Raji (cell line): ENCODE results near the gene EML4.

Source experiments
- POLR2A ChIP-seq: IDR thresholded peaks from 2 replicates; pipeline ENCODE4 v1.6.1; 2011; ENCODE audit warnings: low read depth, low read length, control low read depth; ENCODE audit not compliant: insufficient read depth

The EML4 gene

GRCh38 chr2:42169100-42169873, at the start of gene EML4:
EML4 (plus strand) TSS chr2:42169353; CDS start chr2:42169612, 259 bp downstream.
- TF ChIP-seq POLR2A, result peak; percentile 83

- TF ChIP-seq POLR2A, result no peak
Measured at GRCh38 chr2:42123426-42123825, 45.7 kb upstream of the EML4 start.

DNA sequence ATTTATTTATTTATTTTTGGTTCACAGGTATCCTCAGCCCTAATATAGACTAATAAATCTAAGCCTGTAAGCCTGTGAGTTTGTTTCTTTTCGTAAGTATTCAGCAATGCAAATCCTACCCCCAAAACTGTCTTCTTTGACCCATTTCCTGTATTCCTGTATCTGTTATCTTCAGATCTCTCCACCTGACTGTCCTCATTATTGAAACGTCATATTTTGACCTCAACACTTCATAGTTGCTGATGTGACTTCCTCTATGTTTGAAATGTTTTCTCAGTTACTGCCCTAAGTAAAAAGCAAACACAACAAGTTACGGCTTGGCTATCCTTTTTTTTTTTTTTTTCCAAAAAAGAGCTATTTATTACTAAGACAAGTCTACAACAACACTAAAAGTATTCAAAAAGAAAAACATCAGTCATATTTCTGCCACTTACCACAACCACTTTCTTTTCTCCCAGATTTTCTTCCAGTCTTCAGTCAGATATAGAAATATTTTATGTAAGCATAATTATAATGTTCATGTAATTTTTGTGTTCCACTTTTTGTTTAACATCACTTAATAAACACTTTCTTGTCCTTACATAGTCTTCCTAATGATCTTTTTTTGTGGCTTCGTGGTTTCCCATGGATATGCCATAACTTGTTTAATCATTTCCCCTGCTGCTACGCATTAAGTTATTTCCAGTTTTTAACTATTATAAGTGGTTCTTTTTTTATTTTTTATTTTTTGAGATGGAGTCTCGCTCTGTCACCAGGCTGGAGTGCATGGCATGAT, 45.0 kb upstream of the EML4 start:
- TF ChIP-seq POLR2A, result no peak

DNA sequence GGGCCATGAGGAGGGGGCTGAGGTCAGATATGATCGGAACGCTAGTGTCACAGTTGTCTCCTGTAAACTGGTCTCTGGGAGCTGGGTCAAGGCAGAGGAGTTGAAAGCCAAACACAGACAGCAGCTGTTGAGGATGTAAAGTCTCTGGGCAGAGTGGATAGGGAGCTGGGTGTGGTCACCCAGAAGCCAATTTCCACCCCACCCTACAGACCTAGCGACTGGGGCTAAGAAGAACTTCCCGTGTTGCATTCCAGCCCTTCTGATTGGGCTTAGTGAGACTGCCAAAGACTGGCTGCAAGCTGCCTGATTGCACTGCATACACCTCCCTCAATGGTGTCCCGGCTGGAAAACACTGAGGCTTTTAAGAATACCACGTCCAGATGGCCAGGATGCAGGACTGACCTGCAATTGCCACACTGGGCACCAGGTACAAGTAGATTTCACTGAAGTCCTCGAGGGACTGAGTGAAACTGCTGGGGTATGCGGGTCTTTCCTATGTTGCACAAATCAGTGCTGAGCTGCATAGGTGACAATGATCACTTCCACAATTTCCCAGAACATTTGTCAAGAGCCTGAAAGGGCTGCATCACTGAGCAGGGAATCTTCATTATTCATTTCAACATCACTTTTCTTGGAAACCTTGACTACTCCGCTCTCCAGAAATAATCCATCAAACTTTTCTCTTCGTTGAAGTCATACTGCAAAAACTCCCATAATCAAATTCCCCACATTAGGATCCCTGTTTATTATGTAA, 43.1 kb upstream of the EML4 start:
- TF ChIP-seq POLR2A, result no peak

DNA sequence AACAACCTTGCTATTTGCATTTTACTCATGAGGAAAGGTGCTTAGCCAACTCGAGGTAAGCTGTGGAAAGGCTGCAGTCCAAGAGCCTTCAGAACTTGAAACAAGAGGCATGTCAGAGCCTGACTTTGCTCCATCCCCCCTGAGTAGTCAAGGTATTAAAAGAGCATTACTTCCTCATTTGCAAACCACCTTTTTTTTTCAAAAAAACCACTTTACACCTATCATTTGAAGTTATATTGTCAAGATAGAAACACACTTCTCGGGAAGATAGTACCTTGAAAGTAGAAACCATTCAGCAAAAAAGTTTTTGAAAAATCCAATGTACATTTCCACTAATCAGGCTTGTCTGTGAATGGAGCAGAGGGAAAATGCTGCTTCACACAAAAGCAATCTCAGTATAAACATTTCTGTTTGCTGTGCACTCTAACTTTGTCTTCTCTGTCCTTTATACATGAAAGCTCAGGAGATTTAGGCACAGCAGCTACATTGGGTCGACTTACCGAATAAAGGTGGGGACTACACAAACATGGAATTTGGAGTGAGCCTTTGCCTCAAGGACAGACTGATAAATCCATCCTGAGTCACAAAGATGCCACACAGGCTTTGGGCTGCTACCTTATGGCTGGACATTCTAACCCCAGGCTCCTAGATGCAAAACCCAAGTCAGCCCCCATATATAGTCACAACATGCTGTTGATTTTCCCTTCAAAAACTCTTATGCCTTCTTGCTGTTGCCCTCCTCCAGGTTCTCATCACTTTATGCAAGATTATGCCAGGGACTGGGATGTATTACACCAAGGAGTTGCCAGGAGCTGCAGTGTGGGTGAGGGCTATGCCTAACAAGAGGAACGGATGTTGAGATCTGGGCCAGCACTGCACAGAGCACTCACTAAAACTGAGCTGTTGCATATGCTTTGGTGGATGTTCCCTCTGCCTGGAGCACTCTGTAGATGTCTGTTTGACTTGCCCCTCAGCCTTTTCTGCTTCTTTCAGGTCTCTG, 41.4 kb upstream of the EML4 start:
- no peak for TF ChIP-seq POLR2A

GRCh38 chr2:42128721-42129486, 40.2 kb upstream of the EML4 start:
- TF ChIP-seq POLR2A, result no peak

GRCh38 chr2:42129487-42129852, 39.7 kb upstream of the EML4 start:
- no peak for TF ChIP-seq POLR2A

DNA sequence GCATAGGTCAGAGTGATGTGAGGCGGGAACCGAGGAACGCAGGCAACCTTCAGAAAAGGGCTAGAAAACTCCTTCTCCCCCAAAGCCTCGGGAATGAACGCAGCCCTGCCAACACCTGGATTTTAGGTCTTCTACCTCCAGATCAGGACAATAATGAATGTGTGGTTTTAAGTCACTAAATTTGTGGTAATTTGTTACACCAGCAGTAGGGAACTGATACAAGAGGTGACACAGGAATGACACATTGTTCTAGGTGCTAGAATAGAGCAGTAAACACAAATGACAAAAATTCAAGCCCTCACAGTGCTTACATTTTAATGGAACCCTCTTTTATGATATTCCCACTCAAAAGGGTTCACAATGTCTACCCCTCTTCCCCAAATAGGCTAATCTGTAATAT, 39.2 kb upstream of the EML4 start:
- TF ChIP-seq POLR2A, result no peak

DNA sequence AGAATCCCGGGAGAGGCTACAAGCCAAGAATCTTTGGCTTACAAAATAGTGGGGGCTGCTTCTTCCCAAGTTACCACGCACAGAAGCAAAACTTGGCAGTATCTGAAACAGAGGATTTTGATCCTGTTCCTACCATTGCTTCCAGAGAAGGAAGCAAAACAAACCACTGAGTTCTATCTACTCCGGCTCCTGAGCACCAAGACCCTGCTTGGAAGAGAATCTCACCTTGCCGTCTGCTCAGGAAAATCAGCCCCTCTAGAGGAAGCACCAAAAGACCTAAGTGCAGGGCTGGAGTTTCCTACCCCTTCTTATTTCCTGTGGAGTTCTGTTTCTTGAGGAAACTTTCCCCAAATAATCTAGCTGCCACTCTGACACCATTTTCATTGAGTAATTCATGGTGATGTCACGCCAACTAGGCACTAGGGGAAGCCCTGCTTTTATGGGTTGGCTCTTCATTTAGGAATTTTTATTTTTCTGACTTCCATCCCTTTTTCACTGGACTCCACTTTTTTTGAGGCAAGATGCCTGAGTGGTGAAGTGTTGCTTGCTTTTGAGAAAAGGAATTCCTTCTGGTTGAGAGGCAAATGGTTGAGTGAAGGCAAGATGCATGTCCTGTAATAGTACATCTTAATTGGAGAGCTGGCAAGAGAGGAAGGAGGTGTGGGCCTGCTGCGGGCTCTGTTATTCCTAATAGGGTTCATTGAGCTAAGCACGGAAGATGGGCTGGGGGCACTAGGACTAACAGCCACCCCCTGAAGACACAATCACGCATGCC, 36.8 kb upstream of the EML4 start:
- no peak for TF ChIP-seq POLR2A

DNA sequence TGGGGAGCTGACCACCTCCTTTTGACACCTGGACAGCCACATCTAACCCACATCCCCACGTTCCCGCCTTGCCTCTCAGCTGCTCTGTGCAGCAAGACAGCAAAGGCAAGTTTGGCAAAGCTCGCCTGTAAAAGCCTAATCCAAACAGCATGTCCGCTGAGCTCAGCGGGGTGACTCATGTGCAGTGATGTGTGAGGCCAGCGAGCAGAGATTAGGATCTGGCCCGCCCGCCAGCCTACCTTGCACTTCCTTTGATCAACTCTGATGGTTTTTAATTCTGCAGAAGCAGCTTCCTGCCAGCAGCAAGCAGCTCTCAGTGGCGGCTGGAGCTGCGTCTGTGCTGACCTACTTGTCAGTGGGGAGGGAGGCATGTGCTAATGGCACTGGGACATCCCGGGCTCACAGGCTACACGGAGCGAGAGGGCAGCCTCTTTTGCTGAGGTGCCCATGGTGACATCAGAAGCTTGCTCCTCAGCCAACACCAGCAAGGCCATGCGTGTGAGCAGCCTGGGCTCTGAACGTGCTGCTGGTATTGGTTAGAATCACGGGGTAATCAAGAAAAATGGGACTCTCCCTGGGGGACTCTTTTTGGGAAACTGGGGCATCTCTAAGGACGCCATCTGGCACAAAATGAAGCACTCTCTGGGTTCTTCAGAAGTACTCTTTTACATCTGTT, 36.0 kb upstream of the EML4 start:
- no peak for TF ChIP-seq POLR2A

GRCh38 chr2:42133771-42134195, 35.4 kb upstream of the EML4 start:
- no peak for TF ChIP-seq POLR2A
